ENCODE results near the gene CNNM1.

Gene CNNM1

GRCh38 chr10:99344715-99345114, 15.6 kb downstream of the CNNM1 start:
- H3K4me1 Mint-ChIP-seq (ENCODE audit: low read depth) = no peaks in the 10 kb centered on the region
- no peaks in the 10 kb centered on the region for H3K36me3 Mint-ChIP-seq (ENCODE audit: low read depth)
- H3K4me3 Mint-ChIP-seq = no peak overlapping the region
- H3K27ac Mint-ChIP-seq = no peak overlapping the region
- H3K9me3 Mint-ChIP-seq = no peaks in the 10 kb centered on the region
- H3K27me3 Mint-ChIP-seq (ENCODE audit: low read depth) = peaks cover 7% of the 10 kb centered on the region

GRCh38 chr10:99345350-99345749, 16.2 kb downstream of the CNNM1 start:
- Mint-ChIP-seq H3K4me1 (ENCODE audit: low read depth) (no peaks in the 10 kb centered on the region), H3K9me3 (no peaks in the 10 kb centered on the region), H3K36me3 (ENCODE audit: low read depth) (no peaks in the 10 kb centered on the region), H3K4me3 (no peak overlapping the region), H3K27ac (no peak overlapping the region), H3K27me3 (ENCODE audit: low read depth) (peaks cover 7% of the 10 kb centered on the region)

- peaks cover 4% of the 10 kb centered on the region for H3K27me3 Mint-ChIP-seq (ENCODE audit: low read depth)
- H3K4me3 Mint-ChIP-seq = no peak overlapping the region
- no peaks in the 10 kb centered on the region for H3K36me3 Mint-ChIP-seq (ENCODE audit: low read depth)
- no peaks in the 10 kb centered on the region for H3K9me3 Mint-ChIP-seq
- H3K4me1 Mint-ChIP-seq (ENCODE audit: low read depth) = no peaks in the 10 kb centered on the region
- no peak overlapping the region for H3K27ac Mint-ChIP-seq
These were observed 17.1 kb downstream of the CNNM1 start for GRCh38 chr10:99346247-99346646.

- H3K9me3 Mint-ChIP-seq = no peaks in the 10 kb centered on the region
- no peak overlapping the region for H3K4me3 Mint-ChIP-seq
- H3K36me3 Mint-ChIP-seq (ENCODE audit: low read depth) = no peaks in the 10 kb centered on the region
- no peaks in the 10 kb centered on the region for H3K4me1 Mint-ChIP-seq (ENCODE audit: low read depth)
- H3K27ac Mint-ChIP-seq = no peak overlapping the region
- H3K27me3 Mint-ChIP-seq (ENCODE audit: low read depth) = peaks cover 12% of the 10 kb centered on the region
These were observed 18.5 kb downstream of the CNNM1 start for GRCh38 chr10:99347672-99348071.

GRCh38 chr10:99353182-99353581, 24.0 kb downstream of the CNNM1 start:
- Mint-ChIP-seq H3K9me3 (no peaks in the 10 kb centered on the region), H3K27me3 (ENCODE audit: low read depth) (peaks cover 33% of the 10 kb centered on the region), H3K4me1 (ENCODE audit: low read depth) (no peaks in the 10 kb centered on the region), H3K36me3 (ENCODE audit: low read depth) (no peaks in the 10 kb centered on the region), H3K4me3 (no peak overlapping the region), H3K27ac (no peak overlapping the region)

- H3K4me1 Mint-ChIP-seq (ENCODE audit: low read depth) = no peaks in the 10 kb centered on the region
- H3K4me3 Mint-ChIP-seq = no peak overlapping the region
- no peaks in the 10 kb centered on the region for H3K36me3 Mint-ChIP-seq (ENCODE audit: low read depth)
- no peak overlapping the region for H3K27ac Mint-ChIP-seq
- no peaks in the 10 kb centered on the region for H3K9me3 Mint-ChIP-seq
- peaks cover 30% of the 10 kb centered on the region for H3K27me3 Mint-ChIP-seq (ENCODE audit: low read depth)
These were observed 28.5 kb downstream of the CNNM1 start for GRCh38 chr10:99357691-99358090.

GRCh38 chr10:99358101-99358500, 28.9 kb downstream of the CNNM1 start:
- peaks cover 29% of the 10 kb centered on the region for H3K27me3 Mint-ChIP-seq (ENCODE audit: low read depth)
- H3K27ac Mint-ChIP-seq = no peak overlapping the region
- no peak overlapping the region for H3K4me3 Mint-ChIP-seq
- no peaks in the 10 kb centered on the region for H3K9me3 Mint-ChIP-seq
- no peaks in the 10 kb centered on the region for H3K36me3 Mint-ChIP-seq (ENCODE audit: low read depth)
- no peaks in the 10 kb centered on the region for H3K4me1 Mint-ChIP-seq (ENCODE audit: low read depth)

- H3K4me3 Mint-ChIP-seq = no peak overlapping the region
- no peak overlapping the region for H3K27ac Mint-ChIP-seq
These were observed 31.8 kb downstream of the CNNM1 start for GRCh38 chr10:99360934-99361333.

GRCh38 chr10:99364125-99364524, 35.0 kb downstream of the CNNM1 start:
- Mint-ChIP-seq H3K9me3 (no peaks in the 10 kb centered on the region), H3K27ac (no peak overlapping the region), H3K27me3 (ENCODE audit: low read depth) (peaks cover 50% of the 10 kb centered on the region), H3K36me3 (ENCODE audit: low read depth) (no peaks in the 10 kb centered on the region), H3K4me3 (no peak overlapping the region), H3K4me1 (ENCODE audit: low read depth) (peaks cover 2% of the 10 kb centered on the region)

More at GRCh38 chr10:99360934-99361333, 31.8 kb downstream of the CNNM1 start:
- Mint-ChIP-seq H3K9me3 (no peaks in the 10 kb centered on the region), H3K4me1 (ENCODE audit: low read depth) (no peaks in the 10 kb centered on the region), H3K27me3 (ENCODE audit: low read depth) (peaks cover 27% of the 10 kb centered on the region), H3K36me3 (ENCODE audit: low read depth) (no peaks in the 10 kb centered on the region)

- no peaks in the 10 kb centered on the region for H3K36me3 Mint-ChIP-seq (ENCODE audit: low read depth)
- H3K9me3 Mint-ChIP-seq = no peaks in the 10 kb centered on the region
- peaks cover 2% of the 10 kb centered on the region for H3K4me1 Mint-ChIP-seq (ENCODE audit: low read depth)
- H3K4me3 Mint-ChIP-seq = no peak overlapping the region
- H3K27me3 Mint-ChIP-seq (ENCODE audit: low read depth) = peaks cover 59% of the 10 kb centered on the region
- no peak overlapping the region for H3K27ac Mint-ChIP-seq
These were observed 36.2 kb downstream of the CNNM1 start for GRCh38 chr10:99365311-99365710.

GRCh38 chr10:99365736-99366135, 36.6 kb downstream of the CNNM1 start:
- Mint-ChIP-seq H3K4me1 (ENCODE audit: low read depth) (peaks cover 2% of the 10 kb centered on the region), H3K27ac (no peak overlapping the region), H3K36me3 (ENCODE audit: low read depth) (no peaks in the 10 kb centered on the region), H3K27me3 (ENCODE audit: low read depth) (peaks cover 57% of the 10 kb centered on the region), H3K9me3 (no peaks in the 10 kb centered on the region), H3K4me3 (no peak overlapping the region)

GRCh38 chr10:99366666-99367065, 37.5 kb downstream of the CNNM1 start:
- Mint-ChIP-seq H3K4me3 (no peak overlapping the region), H3K9me3 (no peaks in the 10 kb centered on the region), H3K27me3 (ENCODE audit: low read depth) (peaks cover 63% of the 10 kb centered on the region), H3K27ac (no peak overlapping the region), H3K36me3 (ENCODE audit: low read depth) (no peaks in the 10 kb centered on the region), H3K4me1 (ENCODE audit: low read depth) (peaks cover 7% of the 10 kb centered on the region)

- Mint-ChIP-seq H3K27me3 (ENCODE audit: low read depth) (peaks cover 78% of the 10 kb centered on the region), H3K4me1 (ENCODE audit: low read depth) (peaks cover 7% of the 10 kb centered on the region)
These were observed 39.5 kb downstream of the CNNM1 start for GRCh38 chr10:99368646-99369045.

GRCh38 chr10:99369126-99369525, 40.0 kb downstream of the CNNM1 start:
- Mint-ChIP-seq H3K36me3 (ENCODE audit: low read depth) (no peaks in the 10 kb centered on the region), H3K4me3 (no peak overlapping the region), H3K4me1 (ENCODE audit: low read depth) (peaks cover 7% of the 10 kb centered on the region), H3K9me3 (no peaks in the 10 kb centered on the region), H3K27ac (no peak overlapping the region), H3K27me3 (ENCODE audit: low read depth) (peaks cover 83% of the 10 kb centered on the region)

More at GRCh38 chr10:99368646-99369045, 39.5 kb downstream of the CNNM1 start:
- Mint-ChIP-seq H3K36me3 (ENCODE audit: low read depth) (no peaks in the 10 kb centered on the region), H3K4me3 (no peak overlapping the region), H3K9me3 (no peaks in the 10 kb centered on the region), H3K27ac (no peak overlapping the region)

GRCh38 chr10:99369551-99369950, 40.4 kb downstream of the CNNM1 start:
- Mint-ChIP-seq H3K4me3 (no peak overlapping the region), H3K4me1 (ENCODE audit: low read depth) (peaks cover 7% of the 10 kb centered on the region), H3K27ac (no peak overlapping the region), H3K27me3 (ENCODE audit: low read depth) (peaks cover 86% of the 10 kb centered on the region), H3K36me3 (ENCODE audit: low read depth) (no peaks in the 10 kb centered on the region), H3K9me3 (no peaks in the 10 kb centered on the region)

GRCh38 chr10:99370993-99371392, 41.8 kb downstream of the CNNM1 start:
- Mint-ChIP-seq H3K27ac (no peak overlapping the region), H3K4me1 (ENCODE audit: low read depth) (peaks cover 7% of the 10 kb centered on the region), H3K4me3 (no peak overlapping the region), H3K9me3 (no peaks in the 10 kb centered on the region), H3K27me3 (ENCODE audit: low read depth) (peaks cover 84% of the 10 kb centered on the region), H3K36me3 (ENCODE audit: low read depth) (no peaks in the 10 kb centered on the region)

Data from T-helper 1 cell treated with Interleukin-12 subunit alpha and Interleukin-12 subunit beta and Interleukin-4 antibody, amounts not matched to agents 30 μg/mL and 1 μg/mL, for 36 hours (primary cell).